ENCODE data around the gene BTRC. TPM values are rescaled to one million over a fixed set of nuclear protein-coding genes. Genes with fewer than 3 reads are reported as not detected.
"Not testable (repeated sequence)": the region's sequence is repeated elsewhere in the genome, so short reads cannot be mapped to it uniquely, and the experiment has no call there.

Gene BTRC
- total RNA-seq, 1 donor: 17.3 TPM

GRCh38 chr10:101579516-101579870 is 225.5 kb downstream of the BTRC start:
- DNase-seq (ENCODE audit: low read depth): no peak
- H3K4me3 ChIP-seq (ENCODE audit: low read depth, low read length): no peak overlapping the region
- no peak for TF ChIP-seq CTCF (IDR thresholded peaks at IDR 0.05; ENCODE audit: insufficient read depth, low read depth, low read length)

- no peak for DNase-seq (ENCODE audit: low read depth)
Observed at GRCh38 chr10:101580486-101581399, 226.8 kb downstream of the BTRC start.

GRCh38 chr10:101585841-101586240 is 231.9 kb downstream of the BTRC start:
- DNase-seq (ENCODE audit: low read depth): no peak
- no peak overlapping the region for H3K4me3 ChIP-seq (ENCODE audit: low read depth, low read length)
- no peak for TF ChIP-seq CTCF (IDR thresholded peaks at IDR 0.05; ENCODE audit: insufficient read depth, low read depth, low read length)

More at GRCh38 chr10:101580486-101581399, 226.8 kb downstream of the BTRC start:
- TF ChIP-seq CTCF (IDR thresholded peaks at IDR 0.05; ENCODE audit: insufficient read depth, low read depth, low read length): no peak
- no peak overlapping the region for H3K4me3 ChIP-seq (ENCODE audit: low read depth, low read length)

- DNase-seq (ENCODE audit: low read depth): peak; percentile 93
- no peak for TF ChIP-seq CTCF (IDR thresholded peaks at IDR 0.05; ENCODE audit: insufficient read depth, low read depth, low read length)
- H3K4me3 ChIP-seq (ENCODE audit: low read depth, low read length): peak within 1 kb of the TSS; percentile 89
Observed at GRCh38 chr10:101587725-101588653, 234.0 kb downstream of the BTRC start, which contains the start of the genes DPCD and POLL. Gene DPCD (plus strand): TSS chr10:101588321. CDS start chr10:101588337, 16 bp downstream. Gene POLL (minus strand): TSS chr10:101588257. CDS start chr10:101587360, 897 bp downstream.

- peak; percentile 64 for DNase-seq (ENCODE audit: low read depth)
- H3K4me3 ChIP-seq (ENCODE audit: low read depth, low read length): peak overlapping the region; percentile 89
- no peak for TF ChIP-seq CTCF (IDR thresholded peaks at IDR 0.05; ENCODE audit: insufficient read depth, low read depth, low read length)
Observed at GRCh38 chr10:101588879-101589278, 234.9 kb downstream of the BTRC start.

GRCh38 chr10:101593331-101593730 is 239.4 kb downstream of the BTRC start:
- H3K4me3 ChIP-seq (ENCODE audit: low read depth, low read length); DNase-seq (ENCODE audit: low read depth): not testable (repeated sequence)
